Measurements from ENCODE around the gene USP40. TPM values are rescaled to one million over a fixed set of nuclear protein-coding genes. Genes with fewer than 3 reads are reported as not detected.

The USP40 gene
- total RNA-seq, 3 donors from 2014 or later (not counting 1 experiment from before 2014, with no cell fraction given) = 17.4 to 20.6 (median 19.4) TPM

GRCh38 chr2:233480490-233481202 lies 85.9 kb downstream of the USP40 start:
- H3K36me3 Mint-ChIP-seq = peaks cover 6% of the 10 kb centered on the region
- whole genome bisulfite sequencing (ENCODE audit: insufficient coverage) = 89% methylated on average over 21 of the region's 21 CpGs
- no peaks in the 10 kb centered on the region for H3K9me3 Mint-ChIP-seq
- Histone ChIP-seq H3K27ac (ENCODE audit: low read length) (no peak overlapping the region), H3K4me1 (ENCODE audit: control insufficient read depth, insufficient read depth, low read length) (no peaks in the 10 kb centered on the region), H3K9me3 (ENCODE audit: control insufficient read depth, insufficient read depth, low read length) (no peaks in the 10 kb centered on the region), H3K27me3 (ENCODE audit: control insufficient read depth, insufficient read depth, low read length) (no peaks in the 10 kb centered on the region), H3K36me3 (ENCODE audit: control insufficient read depth, insufficient read depth, low read length) (peaks cover 21% of the 10 kb centered on the region), H3K4me3 (ENCODE audit: low read length) (no peak overlapping the region)
- no peak for DNase-seq
- H3K27me3 Mint-ChIP-seq (ENCODE audit: low read depth in 2 of 2) = no peaks in the 10 kb centered on the region
- TF ChIP-seq CTCF (IDR thresholded peaks at IDR 0.05) = no peak
- H3K4me1 Mint-ChIP-seq = peaks cover 9% of the 10 kb centered on the region in 2 donors
- intact Hi-C loops (cut with micrococcal nuclease) = no loop called here
- H3K27ac Mint-ChIP-seq = peak overlapping the region in 1 of 2 donors; percentile 69
- no peak for ATAC-seq
- no peak overlapping the region for H3K4me3 Mint-ChIP-seq

- no peaks in the 10 kb centered on the region for H3K36me3 Mint-ChIP-seq
- Histone ChIP-seq H3K4me3 (ENCODE audit: low read length) (no peak overlapping the region), H3K36me3 (ENCODE audit: control insufficient read depth, insufficient read depth, low read length) (peaks cover 14% of the 10 kb centered on the region), H3K9me3 (ENCODE audit: control insufficient read depth, insufficient read depth, low read length) (no peaks in the 10 kb centered on the region), H3K27ac (ENCODE audit: low read length) (no peak overlapping the region), H3K27me3 (ENCODE audit: control insufficient read depth, insufficient read depth, low read length) (no peaks in the 10 kb centered on the region), H3K4me1 (ENCODE audit: control insufficient read depth, insufficient read depth, low read length) (no peaks in the 10 kb centered on the region)
- H3K9me3 Mint-ChIP-seq = no peaks in the 10 kb centered on the region
- H3K4me1 Mint-ChIP-seq = peaks cover 9% of the 10 kb centered on the region in 2 donors
- WGBS (ENCODE audit: insufficient coverage) = 82% methylated on average over 27 of the region's 27 CpGs
- DNase-seq (no peak), ATAC-seq (no peak)
- no peak for TF ChIP-seq CTCF (IDR thresholded peaks at IDR 0.05)
- peak overlapping the region in 1 of 2 donors; percentile 69 for H3K27ac Mint-ChIP-seq
- H3K27me3 Mint-ChIP-seq (ENCODE audit: low read depth in 2 of 2) = no peaks in the 10 kb centered on the region
- no peak overlapping the region for H3K4me3 Mint-ChIP-seq
- intact Hi-C loops (cut with micrococcal nuclease) = no loop called here
Measured at GRCh38 chr2:233479616-233480489, 86.7 kb downstream of the USP40 start.

GRCh38 chr2:233477548-233478433 lies 88.8 kb downstream of the USP40 start:
- DNase-seq (no peak), ATAC-seq (no peak)
- Mint-ChIP-seq H3K36me3 (peaks cover 3% of the 10 kb centered on the region), H3K4me3 (no peak overlapping the region), H3K4me1 (peaks cover 9% of the 10 kb centered on the region in 2 donors), H3K9me3 (no peaks in the 10 kb centered on the region), H3K27me3 (ENCODE audit: low read depth in 2 of 2) (no peaks in the 10 kb centered on the region), H3K27ac (no peak overlapping the region)
- 96% methylated on average over 29 of the region's 29 CpGs for WGBS (ENCODE audit: insufficient coverage)
- Histone ChIP-seq H3K4me3 (ENCODE audit: low read length) (no peak overlapping the region), H3K9me3 (ENCODE audit: control insufficient read depth, insufficient read depth, low read length) (no peaks in the 10 kb centered on the region), H3K27me3 (ENCODE audit: control insufficient read depth, insufficient read depth, low read length) (no peaks in the 10 kb centered on the region), H3K27ac (ENCODE audit: low read length) (no peak overlapping the region), H3K4me1 (ENCODE audit: control insufficient read depth, insufficient read depth, low read length) (no peaks in the 10 kb centered on the region), H3K36me3 (ENCODE audit: control insufficient read depth, insufficient read depth, low read length) (peaks cover 12% of the 10 kb centered on the region)
- TF ChIP-seq CTCF (IDR thresholded peaks at IDR 0.05) = no peak
- intact Hi-C loops (cut with micrococcal nuclease) = no loop called here

Data from natural killer cell (primary cell).